Ovary (tissue), 3 donors: Measurements from ENCODE around the gene TMEM8B.

Experiments
- CTCF ChIP-seq, 3 donors: fragments of 450-650 bp in 2 of 3; fragments of 200-600 bp in 1 of 3; IDR thresholded peaks; one replicate each; pipeline versions ENCODE4 v1.5.1 to v1.8.0; 2016 to 2022; ENCODE audit warnings: antibody characterized with exemption in 3 of 3, mild to moderate bottlenecking in 1 of 3
- EP300 ChIP-seq: sonication (generic); formaldehyde crosslinking; IDR thresholded peaks from one replicate; pipeline ENCODE4 v1.6.1; 2017; ENCODE audit warnings: antibody characterized with exemption
- POLR2A ChIP-seq: fragments of 450-650 bp; IDR thresholded peaks from one replicate; pipeline ENCODE4 v1.6.1; 2017; ENCODE audit warnings: antibody characterized with exemption, mild to moderate bottlenecking, moderate library complexity
- donor health status: DM: no; HTN: no; CAD: no.

GRCh38 chr9:35811381-35812024, 17.5 kb upstream of the TMEM8B start:
- TF ChIP-seq POLR2A (no peak), EP300 (no peak), CTCF (IDR thresholded peaks at IDR 0.05) (no peak)
